SK-N-SH (cell line): ENCODE data around the gene LGALS3. TPM values are rescaled to one million over a fixed set of nuclear protein-coding genes. Genes with fewer than 3 reads are reported as not detected.
A peak's percentile ranks its signal among the peaks of the same experiment; 100 is the strongest.

ENCODE experiments used
- CTCF ChIA-PET: fragments of 300-600, 350-600 bp; formaldehyde crosslinking; extraction: SDS; loops from one replicate; lab custom pipeline; 2021; lab: Yijun Ruan, JAX
- POLR2A ChIA-PET: fragments of 350-600 bp; sonication (Branson Sonifier 250); formaldehyde crosslinking; extraction: SDS; loops from one replicate; lab custom pipeline; 2020; ENCODE audit warnings: antibody characterized with exemption, inconsistent platforms; lab: Yijun Ruan, JAX
- DNase-seq: peaks from one replicate; pipeline ENCODE4 v3.0.0; 2012
- H2AFZ ChIP-seq: fragments of 200-600 bp; sonication (generic); 2 replicates; pipeline ENCODE4 v1.8.1; 2016; ENCODE audit warnings: antibody characterized with exemption, mild to moderate bottlenecking, low read depth
- H3F3A ChIP-seq: fragments of 200-600 bp; sonication (generic); replicated peaks from 2 replicates; pipeline ENCODE3; 2016; ENCODE audit warnings: antibody characterized with exemption, mild to moderate bottlenecking; ENCODE audit not compliant: insufficient read depth
- H3K27ac ChIP-seq, 2 experiments: fragments of 200-500 bp in 1 of 2; fragments of 200-600 bp in 1 of 2; sonication (Bioruptor generic) in 1 of 2; sonication (generic), shearing (Covaris generic) in 1 of 2; 2 replicates each; pipeline versions ENCODE4 v1.5.1 to v1.6.1; 2014 to 2016; ENCODE audit warnings: low read depth in 2 of 2, inconsistent platforms in 1 of 2, low read length in 1 of 2, mild to moderate bottlenecking in 1 of 2, mixed read lengths in 1 of 2
- H3K27me3 ChIP-seq: fragments of 200-600 bp; sonication (generic), shearing (Covaris generic); 2 replicates; pipeline ENCODE4 v1.6.1; 2016; ENCODE audit warnings: mixed run types; ENCODE audit not compliant: insufficient read depth
- H3K36me3 ChIP-seq, 2 experiments: fragments of 200-500 bp in 1 of 2; fragments of 200-600 bp in 1 of 2; sonication (Bioruptor generic) in 1 of 2; sonication (generic) in 1 of 2; replicated peaks in 1 of 2; 2 replicates each; pipeline versions ENCODE3 to v1.5.1; 2014 to 2016; ENCODE audit warnings: low read length in 1 of 2, mild to moderate bottlenecking in 1 of 2; ENCODE audit not compliant: insufficient read depth in 2 of 2, control insufficient read depth in 1 of 2
- H3K4me1 ChIP-seq, 2 experiments: fragments of 200-500 bp in 1 of 2; fragments of 200-600 bp in 1 of 2; sonication (Bioruptor generic) in 1 of 2; sonication (generic), shearing (Covaris generic) in 1 of 2; 2 replicates each; pipeline versions ENCODE4 v1.5.1 to v1.6.1; 2014 to 2016; ENCODE audit warnings: low read depth in 1 of 2, low read length in 1 of 2, mixed run types in 1 of 2; ENCODE audit not compliant: insufficient read depth in 2 of 2, control insufficient read depth in 1 of 2
- H3K4me2 ChIP-seq: fragments of 200-600 bp; sonication (generic), shearing (Covaris generic); 2 replicates; pipeline ENCODE4 v1.6.1; 2017; ENCODE audit warnings: mixed run types
- H3K4me3 ChIP-seq, 2 experiments: fragments of 200-500 bp in 1 of 2; fragments of 200-600 bp in 1 of 2; sonication (Bioruptor generic) in 1 of 2; sonication (generic), shearing (Covaris generic) in 1 of 2; 2 replicates each; pipeline versions ENCODE4 v1.5.1 to v1.8.1; 2014 to 2016; ENCODE audit warnings: low read depth in 2 of 2, inconsistent platforms in 1 of 2, low read length in 1 of 2, mild to moderate bottlenecking in 1 of 2, mixed read lengths in 1 of 2, moderate library complexity in 1 of 2
- H3K79me2 ChIP-seq: fragments of 200-600 bp; sonication (generic); 2 replicates; pipeline ENCODE4 v1.8.1; 2017; ENCODE audit warnings: mild to moderate bottlenecking; ENCODE audit not compliant: insufficient read depth
- H3K9ac ChIP-seq: fragments of 200-600 bp; sonication (generic); 2 replicates; pipeline ENCODE4 v1.6.1; 2017; ENCODE audit warnings: mixed run types
- H3K9me2 ChIP-seq: fragments of 200-600 bp; sonication (generic); 2 replicates; pipeline ENCODE4 v1.6.1; 2017; ENCODE audit warnings: mixed run types
- H3K9me3 ChIP-seq: fragments of 200-600 bp; sonication (generic); 2 replicates; pipeline ENCODE4 v1.6.1; 2017; ENCODE audit warnings: mixed run types, mild to moderate bottlenecking, moderate library complexity
- H4K20me1 ChIP-seq: fragments of 200-600 bp; sonication (generic); 2 replicates; pipeline ENCODE4 v1.6.1; 2017; ENCODE audit warnings: mild to moderate bottlenecking, mixed run types; ENCODE audit not compliant: insufficient read depth
- EZH2phosphoT487 ChIP-seq: fragments of 200-600 bp; sonication (generic); IDR thresholded peaks from 2 replicates; pipeline ENCODE4 v1.6.1; 2017; ENCODE audit warnings: low read depth, mixed run types, mild to moderate bottlenecking, antibody characterized with exemption, moderate library complexity, borderline replicate concordance
- GABPA ChIP-seq: IDR thresholded peaks from 2 replicates; pipeline ENCODE4 v1.4.0; 2012; ENCODE audit warnings: low read depth, mild to moderate bottlenecking
- GATA2 ChIP-seq: sonication (generic); formaldehyde crosslinking; IDR thresholded peaks from 2 replicates; pipeline ENCODE4 v1.5.0; 2020; ENCODE audit warnings: mild to moderate bottlenecking, missing genetic modification reagents
- IRF3 ChIP-seq: fragments of 150-350 bp; IDR thresholded peaks from 2 replicates; pipeline ENCODE4 v1.6.1; 2016; ENCODE audit warnings: mild to moderate bottlenecking, low read depth, low read length
- JUND ChIP-seq: IDR thresholded peaks from 2 replicates; pipeline ENCODE4 v1.4.0; 2012
- NRF1 ChIP-seq: IDR thresholded peaks from 2 replicates; pipeline ENCODE4 v1.6.1; 2012; ENCODE audit warnings: low read depth, mild to moderate bottlenecking, low read length
- RAD21 ChIP-seq: IDR thresholded peaks from 2 replicates; pipeline ENCODE4 v1.6.1; 2012; ENCODE audit warnings: mild to moderate bottlenecking, low read length
- RFX5 ChIP-seq: IDR thresholded peaks from 2 replicates; pipeline ENCODE4 v1.6.1; 2012; ENCODE audit warnings: mild to moderate bottlenecking, improper control_type of control experiment, low read length
- SMC3 ChIP-seq: IDR thresholded peaks from 2 replicates; pipeline ENCODE4 v1.6.1; 2012; ENCODE audit warnings: low read depth, low read length, improper control_type of control experiment
- TCF12 ChIP-seq: IDR thresholded peaks from 2 replicates; pipeline ENCODE4 v1.4.0; 2012
- USF1 ChIP-seq: IDR thresholded peaks from 2 replicates; pipeline ENCODE4 v1.4.0; 2012; ENCODE audit warnings: low read depth, borderline replicate concordance
- WGBS: methylation state at CpG from one replicate; pipeline ENCODE4 v1.1.6; 2017; ENCODE audit warnings: low lambda C conversion rate; 5-methylcytosine and 5-hydroxymethylcytosine counted together
- polyA plus RNA-seq, 3 experiments: library from polyadenylated mRNA; depleted of rRNA; stranded (reverse); fragments of >200 nt; gene quantifications; 2 replicates each; pipeline ENCODE4 v1.2.3, GENCODE V29; 2012
- TF ChIP-seq, protein P1 (sequence below): IDR thresholded peaks from 2 replicates; pipeline ENCODE4; 2012

Gene LGALS3
- polyA plus RNA-seq, 1 of the 3 experiments (the other 2 are of a cell fraction): 59.8 TPM

DNA sequence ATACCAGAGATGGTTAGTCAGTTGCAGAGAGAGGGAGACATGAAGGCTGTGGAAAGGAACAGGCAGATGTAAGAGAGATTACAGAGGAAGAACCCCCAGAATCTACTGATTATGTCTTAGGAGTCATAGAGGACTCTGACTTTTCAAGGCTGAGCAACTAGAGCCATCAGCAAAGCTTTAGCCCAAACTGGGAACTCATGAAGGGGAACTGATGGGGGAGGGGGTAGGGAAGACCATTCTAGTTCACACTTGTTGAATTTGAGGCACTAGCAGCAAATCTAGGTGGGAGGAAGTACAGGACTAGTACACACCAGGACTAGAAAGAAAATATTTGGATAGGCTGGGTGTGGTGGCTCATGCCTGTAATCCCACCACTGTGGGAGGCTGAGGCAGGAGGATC is 10.1 kb downstream of the LGALS3 start (continued):
- TF ChIP-seq SMC3 (no peak), IRF3 (no peak)

- Histone ChIP-seq H3K27ac (no peak overlapping the region), H3K4me2 (no peak overlapping the region), H3K9ac (no peak overlapping the region), H3K79me2 (peaks cover 37% of the 10 kb centered on the region), H3K36me3 (peaks cover 51 to 64% of the 10 kb centered on the region in 2 experiments), H2AFZ (no peak overlapping the region), H3K4me1 (peaks cover 7 to 10% of the 10 kb centered on the region in 2 experiments; a peak in 3 of 4 replicates), H3K27me3 (no peaks in the 10 kb centered on the region), H3K9me3 (no peaks in the 10 kb centered on the region), H3K4me3 (no peak overlapping the region), H4K20me1 (peaks cover 5% of the 10 kb centered on the region; the same call in 1 of the 2 replicates), H3K9me2 (no peaks in the 10 kb centered on the region), H3F3A (peaks cover 6% of the 10 kb centered on the region)
- POLR2A ChIA-PET: no interaction called here
- TF ChIP-seq SMC3 (no peak), RAD21 (no peak), JUND (no peak), NRF1 (no peak), USF1 (no peak), GABPA (no peak), TCF12 (no peak), GATA2 (CRISPR knock-in tag) (no peak), RFX5 (no peak), EZH2phosphoT487 (no peak)
- TF ChIP-seq, protein P1, sequence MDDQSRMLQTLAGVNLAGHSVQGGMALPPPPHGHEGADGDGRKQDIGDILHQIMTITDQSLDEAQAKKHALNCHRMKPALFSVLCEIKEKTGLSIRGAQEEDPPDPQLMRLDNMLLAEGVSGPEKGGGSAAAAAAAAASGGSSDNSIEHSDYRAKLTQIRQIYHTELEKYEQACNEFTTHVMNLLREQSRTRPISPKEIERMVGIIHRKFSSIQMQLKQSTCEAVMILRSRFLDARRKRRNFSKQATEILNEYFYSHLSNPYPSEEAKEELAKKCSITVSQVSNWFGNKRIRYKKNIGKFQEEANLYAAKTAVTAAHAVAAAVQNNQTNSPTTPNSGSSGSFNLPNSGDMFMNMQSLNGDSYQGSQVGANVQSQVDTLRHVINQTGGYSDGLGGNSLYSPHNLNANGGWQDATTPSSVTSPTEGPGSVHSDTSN: no peak
- DNase-seq: peak; percentile 49
- 69% methylated on average over 4 of the region's 4 CpGs for WGBS
- CTCF ChIA-PET: interaction anchor here (2.7 to 2.8 kb wide), 2 partner anchors 20 to 89 kb away, joined by 8 to 21 read pairs; partner anchors contain the start of gene MAPK1IP1L
These were observed 10.9 kb downstream of the LGALS3 start for GRCh38 chr14:55139696-55140509.
